ENCODE results near the gene TRIM44.

Gene TRIM44

GRCh38 chr11:35622070-35622469 lies 40.5 kb upstream of the TRIM44 start:
- TF ChIP-seq POLR2A (IDR thresholded peaks at IDR 0.05; ENCODE audit: extremely low read depth, insufficient read length) (no peak), MYC (IDR thresholded peaks at IDR 0.05; ENCODE audit: low read depth, low read length) (no peak)
- TF ChIP-seq, protein P1, sequence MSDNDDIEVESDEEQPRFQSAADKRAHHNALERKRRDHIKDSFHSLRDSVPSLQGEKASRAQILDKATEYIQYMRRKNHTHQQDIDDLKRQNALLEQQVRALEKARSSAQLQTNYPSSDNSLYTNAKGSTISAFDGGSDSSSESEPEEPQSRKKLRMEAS (IDR thresholded peaks at IDR 0.05; ENCODE audit: low read depth, low read length), result no peak
- no peak overlapping the region for H3K4me3 ChIP-seq (ENCODE audit: low read depth, low read length)
- DNase-seq (ENCODE audit: low read depth), result no peak

GRCh38 chr11:35623621-35624168 lies 38.9 kb upstream of the TRIM44 start:
- peak; percentile 13 for DNase-seq (ENCODE audit: low read depth)
- no peak overlapping the region for H3K4me3 ChIP-seq (ENCODE audit: low read depth, low read length)
- no peak for TF ChIP-seq POLR2A (IDR thresholded peaks at IDR 0.05; ENCODE audit: extremely low read depth, insufficient read length)
- no peak for TF ChIP-seq MYC (IDR thresholded peaks at IDR 0.05; ENCODE audit: low read depth, low read length)
- no peak for TF ChIP-seq CTCF (IDR thresholded peaks at IDR 0.05; ENCODE audit: low read depth, low read length)
- TF ChIP-seq, protein P1 (IDR thresholded peaks at IDR 0.05; ENCODE audit: low read depth, low read length), result no peak

- TF ChIP-seq CTCF (IDR thresholded peaks at IDR 0.05; ENCODE audit: low read depth, low read length), result no peak
- TF ChIP-seq, protein P1 (IDR thresholded peaks at IDR 0.05; ENCODE audit: low read depth, low read length), result no peak
- no peak for TF ChIP-seq POLR2A (IDR thresholded peaks at IDR 0.05; ENCODE audit: extremely low read depth, insufficient read length)
- no peak for TF ChIP-seq MYC (IDR thresholded peaks at IDR 0.05; ENCODE audit: low read depth, low read length)
- no peak for DNase-seq (ENCODE audit: low read depth)
- no peak overlapping the region for H3K4me3 ChIP-seq (ENCODE audit: low read depth, low read length)
Measured at GRCh38 chr11:35624316-35624715, 38.3 kb upstream of the TRIM44 start.

DNA sequence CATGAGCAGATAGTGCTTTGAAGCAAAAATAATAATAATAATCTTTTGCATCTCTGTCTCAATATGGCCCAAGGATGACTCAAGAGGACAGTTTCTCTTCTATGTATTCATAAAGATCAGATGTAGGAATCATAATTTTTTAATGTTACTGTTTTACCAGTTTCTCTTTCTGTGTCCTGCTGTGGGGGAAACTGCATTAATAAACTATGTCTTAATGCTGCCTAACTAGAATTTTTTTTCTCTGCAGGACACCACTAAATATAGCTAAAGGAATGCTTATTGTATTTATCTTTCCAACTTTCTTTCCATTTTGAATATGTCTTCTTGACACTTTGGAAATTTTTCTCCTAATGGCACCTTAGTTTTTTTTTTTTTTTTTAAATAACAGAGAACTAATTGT lies 37.8 kb upstream of the TRIM44 start:
- no peak for TF ChIP-seq MYC (IDR thresholded peaks at IDR 0.05; ENCODE audit: low read depth, low read length)
- no peak for TF ChIP-seq CTCF (IDR thresholded peaks at IDR 0.05; ENCODE audit: low read depth, low read length)
- no peak for TF ChIP-seq POLR2A (IDR thresholded peaks at IDR 0.05; ENCODE audit: extremely low read depth, insufficient read length)
- TF ChIP-seq, protein P1 (IDR thresholded peaks at IDR 0.05; ENCODE audit: low read depth, low read length), result no peak
- DNase-seq (ENCODE audit: low read depth), result no peak
- no peak overlapping the region for H3K4me3 ChIP-seq (ENCODE audit: low read depth, low read length)

DNA sequence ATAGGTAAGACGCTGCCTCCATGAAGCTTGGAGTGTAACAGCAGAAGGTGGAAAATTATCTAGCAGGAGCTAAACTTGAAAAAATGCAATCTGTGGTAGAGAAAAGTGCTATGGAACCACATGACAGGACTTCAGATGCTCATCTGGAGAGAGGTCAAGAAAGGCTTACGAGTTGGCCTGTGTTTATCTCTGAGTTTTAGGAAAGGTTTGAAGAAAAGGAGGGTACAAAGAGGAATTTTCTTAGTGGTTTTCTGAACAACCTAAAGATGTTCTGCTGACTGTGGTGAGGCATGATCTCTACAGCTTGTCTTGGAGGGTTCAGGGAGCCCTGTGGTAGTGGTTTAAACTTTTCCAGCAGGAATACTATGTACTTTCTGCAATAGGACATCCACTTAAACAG lies 36.1 kb upstream of the TRIM44 start:
- no peak for DNase-seq (ENCODE audit: low read depth)
- TF ChIP-seq, protein P1 (IDR thresholded peaks at IDR 0.05; ENCODE audit: low read depth, low read length), result no peak
- no peak for TF ChIP-seq CTCF (IDR thresholded peaks at IDR 0.05; ENCODE audit: low read depth, low read length)
- no peak overlapping the region for H3K4me3 ChIP-seq (ENCODE audit: low read depth, low read length)

GRCh38 chr11:35629511-35629910 lies 33.1 kb upstream of the TRIM44 start:
- no peak overlapping the region for H3K4me3 ChIP-seq (ENCODE audit: low read depth, low read length)
- DNase-seq (ENCODE audit: low read depth), result no peak
- TF ChIP-seq, protein P1 (IDR thresholded peaks at IDR 0.05; ENCODE audit: low read depth, low read length), result no peak
- no peak for TF ChIP-seq CTCF (IDR thresholded peaks at IDR 0.05; ENCODE audit: low read depth, low read length)
- no peak for TF ChIP-seq MYC (IDR thresholded peaks at IDR 0.05; ENCODE audit: low read depth, low read length)
- TF ChIP-seq POLR2A (IDR thresholded peaks at IDR 0.05; ENCODE audit: extremely low read depth, insufficient read length), result no peak
